Embryonic facial prominence (tissue), 1 donor: ENCODE data around the gene ZP4.
"Not testable (repeated sequence)": the region's sequence is repeated elsewhere in the genome, so short reads cannot be mapped to it uniquely, and the experiment has no call there.

Source experiments
- DNase-seq: peaks from one replicate; pipeline ENCODE4 v3.0.0-alpha.2; 2016; ENCODE audit errors: extremely low spot score

ZP4 gene

GRCh38 chr1:237877631-237878030 lies 13.1 kb downstream of the ZP4 start:
- no peak for DNase-seq

- no peak for DNase-seq
These were observed 15.4 kb downstream of the ZP4 start for GRCh38 chr1:237875291-237875690.

GRCh38 chr1:237873487-237874211 lies 17.1 kb downstream of the ZP4 start:
- DNase-seq: no peak

GRCh38 chr1:237868817-237869600 lies 21.7 kb downstream of the ZP4 start:
- DNase-seq: no peak

GRCh38 chr1:237867380-237867888 lies 23.3 kb downstream of the ZP4 start:
- no peak for DNase-seq

GRCh38 chr1:237864338-237865244 lies 26.1 kb downstream of the ZP4 start:
- DNase-seq: no peak

- no peak for DNase-seq
These were observed 27.5 kb downstream of the ZP4 start for GRCh38 chr1:237863234-237863633.

- DNase-seq: no peak
These were observed 28.8 kb downstream of the ZP4 start for GRCh38 chr1:237861944-237862343.

GRCh38 chr1:237858992-237859391 lies 31.7 kb downstream of the ZP4 start:
- no peak for DNase-seq

- no peak for DNase-seq
These were observed 33.3 kb downstream of the ZP4 start for GRCh38 chr1:237857455-237857854.

GRCh38 chr1:237852342-237852741 lies 38.4 kb downstream of the ZP4 start:
- DNase-seq: no peak

- no peak for DNase-seq
These were observed 39.4 kb downstream of the ZP4 start for GRCh38 chr1:237851210-237851845.

GRCh38 chr1:237843516-237843915 lies 47.2 kb downstream of the ZP4 start:
- not testable (repeated sequence) for DNase-seq

GRCh38 chr1:237841485-237841884 lies 49.2 kb downstream of the ZP4 start:
- no peak for DNase-seq

GRCh38 chr1:237838904-237839534 lies 51.7 kb downstream of the ZP4 start:
- no peak for DNase-seq

- no peak for DNase-seq
These were observed 52.4 kb downstream of the ZP4 start for GRCh38 chr1:237838320-237838719.

- no peak for DNase-seq
These were observed 56.3 kb downstream of the ZP4 start for GRCh38 chr1:237834461-237834860.

- DNase-seq: no peak
These were observed 56.7 kb downstream of the ZP4 start for GRCh38 chr1:237834048-237834447.

- DNase-seq: no peak
These were observed 57.9 kb downstream of the ZP4 start for GRCh38 chr1:237832858-237833257.
